AG04450 (cell line): Measurements from ENCODE around the gene WDR81. TPM values are rescaled to one million over a fixed set of nuclear protein-coding genes. Genes with fewer than 3 reads are reported as not detected.
A peak's percentile ranks its signal among the peaks of the same experiment; 100 is the strongest.

Experiments used
- CTCF ChIA-PET: fragments of 300-600, 350-600 bp; formaldehyde crosslinking; extraction: SDS; loops from one replicate; lab custom pipeline; 2022; ENCODE audit warnings: antibody characterized with exemption, inconsistent platforms; lab: Charles Lee
- POLR2A ChIA-PET: fragments of 350-600 bp; formaldehyde crosslinking; extraction: SDS; loops from one replicate; lab custom pipeline; 2021; ENCODE audit warnings: antibody characterized with exemption, inconsistent platforms; lab: Yijun Ruan, JAX
- DNase-seq: peaks from one replicate; pipeline ENCODE4 v3.0.0-alpha.2; 2011; ENCODE audit warnings: low read depth, low spot score
- H3K27ac ChIP-seq: one replicate; pipeline ENCODE4 v1.5.1; 2012; ENCODE audit warnings: low read depth, low read length, control low read depth
- H3K27me3 ChIP-seq: one replicate; pipeline ENCODE4 v1.6.0; 2012; ENCODE audit warnings: low read length; ENCODE audit not compliant: control insufficient read depth, insufficient read depth
- H3K4me3 ChIP-seq: 2 replicates; pipeline ENCODE4 v1.5.1; 2011; ENCODE audit warnings: mild to moderate bottlenecking, low read depth, low read length, control low read depth
- H3K9me3 ChIP-seq: 2 replicates; pipeline ENCODE4 v1.5.1; 2012; ENCODE audit warnings: low read length; ENCODE audit not compliant: control insufficient read depth, insufficient read depth
- polyA minus RNA-seq: library from RNA; depleted of rRNA, polyadenylated mRNA; stranded (reverse); fragments of >200 nt; gene quantifications from 2 replicates; pipeline ENCODE4 v1.2.3, GENCODE V29; 2011; rRNA and poly(A)+ RNA removed
- polyA plus RNA-seq: library from polyadenylated mRNA; depleted of rRNA; stranded (reverse); fragments of >200 nt; gene quantifications from 2 replicates; pipeline ENCODE4 v1.2.3, GENCODE V29; 2011; rRNA removed
- TF ChIP-seq, protein P1 (sequence below): IDR thresholded peaks from 2 replicates; pipeline ENCODE4 v1.5.1; 2011; ENCODE audit warnings: low read depth, low read length, control low read depth, inconsistent platforms

Gene WDR81
- polyA plus RNA-seq (2.9 and 3.6 TPM in 2 replicates), polyA minus RNA-seq (5.7 and 6.9 TPM in 2 replicates)

DNA sequence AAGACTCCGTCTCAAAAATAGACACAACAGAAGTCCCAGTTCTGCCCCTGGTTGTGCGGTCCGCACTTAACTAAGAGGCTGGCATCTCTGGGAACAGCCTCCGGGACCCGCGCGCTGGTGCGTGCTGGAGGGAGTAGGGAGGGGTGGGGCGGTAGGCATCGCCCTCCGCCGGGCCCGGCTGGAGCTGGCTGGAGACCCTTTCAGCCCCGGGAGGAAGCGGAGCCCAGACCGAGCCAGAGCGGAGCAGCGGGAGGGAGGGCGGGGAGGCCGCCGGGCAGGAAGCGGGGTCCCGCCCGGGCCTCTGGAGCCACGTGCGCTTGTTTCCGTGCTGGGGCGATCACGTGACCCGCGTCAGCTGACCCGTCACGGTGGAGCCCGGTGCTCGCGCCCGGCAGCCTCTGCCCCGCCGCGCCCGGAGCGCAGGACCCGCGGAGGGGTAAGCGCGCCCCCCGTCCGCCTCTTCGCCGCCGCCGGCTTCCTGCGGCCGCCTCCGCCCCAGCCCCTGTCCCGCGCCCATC is at the start of gene WDR81:
TSS of gene WDR81 (plus strand) at position 354 of the 518 bp plus-strand sequence. CDS start 256 bp downstream, outside the sequence.
- Histone ChIP-seq H3K4me3 (peak within 1 kb of the TSS; percentile 60), H3K27ac (peak within 1 kb of the TSS; percentile 52), H3K27me3 (no peaks in the 10 kb centered on the region), H3K9me3 (peaks cover 11% of the 10 kb centered on the region; the same call in 1 of the 2 replicates)
- TF ChIP-seq, protein P1, sequence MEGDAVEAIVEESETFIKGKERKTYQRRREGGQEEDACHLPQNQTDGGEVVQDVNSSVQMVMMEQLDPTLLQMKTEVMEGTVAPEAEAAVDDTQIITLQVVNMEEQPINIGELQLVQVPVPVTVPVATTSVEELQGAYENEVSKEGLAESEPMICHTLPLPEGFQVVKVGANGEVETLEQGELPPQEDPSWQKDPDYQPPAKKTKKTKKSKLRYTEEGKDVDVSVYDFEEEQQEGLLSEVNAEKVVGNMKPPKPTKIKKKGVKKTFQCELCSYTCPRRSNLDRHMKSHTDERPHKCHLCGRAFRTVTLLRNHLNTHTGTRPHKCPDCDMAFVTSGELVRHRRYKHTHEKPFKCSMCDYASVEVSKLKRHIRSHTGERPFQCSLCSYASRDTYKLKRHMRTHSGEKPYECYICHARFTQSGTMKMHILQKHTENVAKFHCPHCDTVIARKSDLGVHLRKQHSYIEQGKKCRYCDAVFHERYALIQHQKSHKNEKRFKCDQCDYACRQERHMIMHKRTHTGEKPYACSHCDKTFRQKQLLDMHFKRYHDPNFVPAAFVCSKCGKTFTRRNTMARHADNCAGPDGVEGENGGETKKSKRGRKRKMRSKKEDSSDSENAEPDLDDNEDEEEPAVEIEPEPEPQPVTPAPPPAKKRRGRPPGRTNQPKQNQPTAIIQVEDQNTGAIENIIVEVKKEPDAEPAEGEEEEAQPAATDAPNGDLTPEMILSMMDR, result no peak
- no peak for DNase-seq
- ChIA-PET POLR2A (interaction anchor here (1.2 to 1.6 kb wide), 2 partner anchors 8 to 40 kb away, joined by 3 to 7 read pairs; no protein-coding TSS in a partner anchor), CTCF (interaction anchor here (0.6 to 2.1 kb wide), 2 partner anchors 59 to 91 kb away, joined by 3 to 7 read pairs; no protein-coding TSS in a partner anchor)

DNA sequence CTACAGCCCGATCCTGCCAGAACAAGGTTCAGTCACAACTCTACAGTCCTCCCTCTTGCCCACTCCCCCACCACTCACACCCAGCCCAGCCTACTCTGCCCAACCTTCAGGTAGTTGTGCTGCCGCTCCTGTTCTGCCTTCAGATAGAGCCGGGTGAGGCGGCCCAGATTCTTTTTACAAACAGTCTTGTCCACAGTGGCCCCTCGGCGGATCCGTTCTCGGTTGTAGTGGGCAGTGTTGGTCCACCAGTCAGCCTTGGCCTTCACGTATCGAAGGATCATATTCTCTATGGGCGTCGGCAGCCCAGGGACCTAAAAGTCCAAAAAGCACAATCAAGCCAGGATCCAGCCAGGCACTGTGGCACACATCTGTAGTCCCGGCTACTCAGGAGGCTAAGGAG is 48.1 kb upstream of the WDR81 start:
- DNase-seq, result no peak
- Histone ChIP-seq H3K9me3 (no peaks in the 10 kb centered on the region), H3K4me3 (no peak overlapping the region), H3K27me3 (no peaks in the 10 kb centered on the region), H3K27ac (no peak overlapping the region)
- CTCF ChIA-PET, result no interaction called here
- POLR2A ChIA-PET, result no interaction called here
- TF ChIP-seq, protein P1, result no peak

DNA sequence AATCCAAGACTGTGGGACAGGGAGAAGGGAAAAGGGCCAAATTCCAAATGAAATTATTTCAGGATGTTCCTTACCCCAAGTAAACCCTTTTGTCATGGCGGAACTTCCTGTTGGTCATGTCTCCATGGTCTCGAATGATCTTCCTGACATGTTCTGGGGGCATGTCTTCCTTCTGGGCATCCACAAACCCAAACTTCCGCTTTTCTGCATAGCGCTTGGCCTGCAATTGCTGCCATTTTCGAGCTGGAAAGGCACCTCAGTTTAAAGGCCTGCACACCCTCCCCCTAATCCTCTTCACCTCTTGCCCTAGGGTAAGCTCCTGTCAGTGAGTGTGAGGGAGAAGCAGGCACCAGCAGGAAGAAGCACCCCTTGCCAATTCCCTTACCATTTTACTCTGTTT is 41.0 kb upstream of the WDR81 start:
- H3K27me3 ChIP-seq, result no peaks in the 10 kb centered on the region
- ChIA-PET POLR2A (interaction anchor here (0.7 to 2.9 kb wide), 2 partner anchors 33 to 755 kb away, joined by 3 to 25 read pairs; no protein-coding TSS in a partner anchor), CTCF (interaction anchor here (1.0 to 1.4 kb wide), 2 partner anchors 14 to 34 kb away, joined by 3 read pairs; partner anchors contain the start of gene RILP)
- TF ChIP-seq, protein P1, result no peak
- peak overlapping the region; percentile 83 for H3K4me3 ChIP-seq
- DNase-seq, result no peak
- no peaks in the 10 kb centered on the region; the same call in 1 of the 2 replicates for H3K9me3 ChIP-seq
- H3K27ac ChIP-seq, result peak overlapping the region; percentile 11

DNA sequence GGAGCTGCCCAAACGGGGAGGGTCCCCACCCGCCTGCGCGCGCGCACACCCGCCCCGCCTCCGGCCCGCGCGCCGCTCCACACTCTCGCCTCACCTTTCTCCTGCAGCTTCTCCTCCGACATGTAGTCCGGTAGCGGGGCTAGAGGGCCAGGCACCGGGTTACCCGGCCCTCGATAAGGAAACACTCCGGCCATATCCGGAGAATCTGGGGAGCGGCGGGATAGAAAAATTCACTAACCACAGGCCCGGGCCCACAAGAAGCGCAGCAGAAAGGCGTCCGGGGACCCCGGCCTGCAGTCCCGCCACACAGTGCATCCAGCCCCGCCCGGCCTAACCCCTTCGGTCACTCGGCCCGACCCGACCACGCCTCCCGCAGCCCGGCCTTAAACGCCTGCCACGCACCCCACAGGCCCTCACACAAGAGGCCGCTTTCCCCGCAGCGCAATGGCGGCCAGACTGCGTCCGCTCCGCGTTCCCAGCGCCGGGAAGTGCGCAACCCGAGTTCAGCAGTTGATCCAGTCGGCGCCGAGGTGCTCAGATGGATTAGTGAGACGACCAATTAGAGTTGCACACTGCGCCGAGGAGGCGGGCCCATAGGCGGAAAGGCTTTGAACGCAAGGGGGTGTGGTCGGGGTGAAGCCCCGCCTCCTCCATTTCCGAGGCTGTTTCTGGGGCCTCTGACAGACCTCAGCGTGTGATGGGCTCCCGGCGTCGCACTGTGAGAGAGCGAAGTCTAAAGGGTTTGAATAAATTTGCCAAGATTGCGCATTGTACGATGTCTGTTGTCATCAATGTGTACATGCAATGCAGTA is 39.9 kb upstream of the WDR81 start, which contains the start of gene PRPF8:
TSS of gene PRPF8 (minus strand) at position 490 of the 812 bp plus-strand sequence. CDS start at position 194, 296 bp downstream.
- TF ChIP-seq, protein P1, result no peak
- peak within 1 kb of the TSS; percentile 86 for H3K27ac ChIP-seq
- H3K27me3 ChIP-seq, result no peaks in the 10 kb centered on the region
- ChIA-PET POLR2A (interaction anchor here (0.6 to 2.9 kb wide), 4 partner anchors 16 to 36 kb away, joined by 3 to 25 read pairs (median 7); no protein-coding TSS in a partner anchor), CTCF (interaction anchor here (0.6 to 0.9 kb wide), 2 partner anchors 16 to 111 kb away, joined by 3 to 5 read pairs; no protein-coding TSS in a partner anchor)
- peak within 1 kb of the TSS; percentile 83 for H3K4me3 ChIP-seq
- no peaks in the 10 kb centered on the region; the same call in 1 of the 2 replicates for H3K9me3 ChIP-seq
- DNase-seq, result peak; percentile 91
